GM18873 (cell line): ENCODE results near the gene SLC25A25.
A peak's percentile ranks its signal among the peaks of the same experiment; 100 is the strongest.

Experiments
- ATAC-seq: cut with Tn5 transposase; IDR thresholded peaks from one replicate; pipeline ENCODE4 v1.9.1; 2021; ENCODE audit warnings: mild to moderate bottlenecking, moderate library complexity, moderate number of reproducible peaks; ENCODE audit not compliant: unreplicated experiment, low FRiP score

The SLC25A25 gene

GRCh38 chr9:128049843-128050242, 18.2 kb upstream of the SLC25A25 start:
- no peak for ATAC-seq

- ATAC-seq: no peak
These were observed 15.9 kb upstream of the SLC25A25 start for GRCh38 chr9:128051932-128052709.

GRCh38 chr9:128053560-128053959, 14.5 kb upstream of the SLC25A25 start:
- no peak for ATAC-seq

GRCh38 chr9:128054087-128054486, 13.9 kb upstream of the SLC25A25 start:
- no peak for ATAC-seq

- no peak for ATAC-seq
These were observed 12.5 kb upstream of the SLC25A25 start for GRCh38 chr9:128055344-128056040.

- no peak for ATAC-seq
These were observed 11.9 kb upstream of the SLC25A25 start for GRCh38 chr9:128056086-128056485.

GRCh38 chr9:128056887-128057723, 10.9 kb upstream of the SLC25A25 start:
- ATAC-seq: no peak

GRCh38 chr9:128057724-128058409, 10.2 kb upstream of the SLC25A25 start:
- ATAC-seq: no peak

- ATAC-seq: no peak
These were observed 8.6 kb upstream of the SLC25A25 start for GRCh38 chr9:128059365-128059983.

GRCh38 chr9:128061275-128061960, 6.6 kb upstream of the SLC25A25 start:
- no peak for ATAC-seq

GRCh38 chr9:128062279-128062678, 5.8 kb upstream of the SLC25A25 start:
- ATAC-seq: no peak

GRCh38 chr9:128062846-128063831, 4.9 kb upstream of the SLC25A25 start:
- ATAC-seq: no peak

- ATAC-seq: no peak
These were observed 1.9 kb upstream of the SLC25A25 start for GRCh38 chr9:128065907-128066712.

GRCh38 chr9:128066713-128067644, 1.1 kb upstream of the SLC25A25 start, which contains the start of gene NAIF1:
NAIF1 (minus strand) TSS chr9:128067320; CDS start chr9:128067101, 219 bp downstream.
- ATAC-seq: peak; percentile 71

- ATAC-seq: no peak
These were observed 564 bp downstream of the SLC25A25 start for GRCh38 chr9:128068386-128069205.
